Measurements from ENCODE around the gene FARP1.

Gene FARP1

DNA sequence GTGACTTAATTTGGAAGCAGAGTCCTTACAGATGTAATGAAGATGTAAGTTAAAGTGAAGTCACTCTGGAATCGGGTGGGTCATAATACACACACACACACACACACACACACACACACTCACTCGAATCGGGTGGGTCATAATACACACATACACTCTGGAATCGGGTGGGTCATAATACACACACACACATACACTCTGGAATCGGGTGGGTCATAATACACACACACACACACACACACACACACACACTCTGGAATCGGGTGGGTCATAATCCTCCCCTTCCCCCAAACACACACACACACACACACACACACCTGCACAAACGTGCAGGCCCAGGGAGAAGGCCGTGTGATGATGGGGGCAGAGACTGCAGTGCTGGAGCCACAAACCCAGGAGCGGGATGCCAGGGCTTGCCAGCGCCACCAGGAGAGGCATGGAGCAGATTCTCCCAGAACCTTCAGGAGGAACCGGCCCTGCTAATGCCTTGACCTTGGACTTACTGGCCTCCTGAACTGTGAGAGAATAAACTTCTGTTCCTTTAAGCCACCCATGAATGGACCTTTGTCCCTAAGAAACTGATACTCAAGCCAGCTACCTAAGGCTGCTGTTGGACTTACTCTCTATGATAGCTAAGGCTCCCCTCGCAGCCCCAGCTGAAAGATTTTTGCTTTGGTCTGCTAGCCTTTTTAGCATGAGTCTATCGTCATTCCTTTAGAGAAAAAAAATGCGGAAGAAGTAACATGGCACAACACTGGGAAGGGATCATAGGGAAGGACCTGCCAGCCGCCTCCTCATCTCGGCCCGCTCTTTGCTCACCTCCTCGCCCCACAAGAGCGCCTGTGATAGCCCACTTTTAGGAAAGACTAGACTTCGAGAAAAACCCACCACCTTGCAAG lies 170.4 kb downstream of the FARP1 start:
- no peaks in the 10 kb centered on the region for H3K79me2 ChIP-seq
- no peak overlapping the region for H3K4me3 ChIP-seq (ENCODE audit: low read depth, low read length)
- H3K4me1 ChIP-seq = no peaks in the 10 kb centered on the region
- no peak overlapping the region for H3K4me2 ChIP-seq (ENCODE audit: low read length)
- no peaks in the 10 kb centered on the region for H3K36me3 ChIP-seq (ENCODE audit: control insufficient read depth, insufficient read depth, low read length)
- H3K9me3 ChIP-seq (ENCODE audit: control insufficient read depth, low read length) = no peaks in the 10 kb centered on the region
- TF ChIP-seq, protein P1, sequence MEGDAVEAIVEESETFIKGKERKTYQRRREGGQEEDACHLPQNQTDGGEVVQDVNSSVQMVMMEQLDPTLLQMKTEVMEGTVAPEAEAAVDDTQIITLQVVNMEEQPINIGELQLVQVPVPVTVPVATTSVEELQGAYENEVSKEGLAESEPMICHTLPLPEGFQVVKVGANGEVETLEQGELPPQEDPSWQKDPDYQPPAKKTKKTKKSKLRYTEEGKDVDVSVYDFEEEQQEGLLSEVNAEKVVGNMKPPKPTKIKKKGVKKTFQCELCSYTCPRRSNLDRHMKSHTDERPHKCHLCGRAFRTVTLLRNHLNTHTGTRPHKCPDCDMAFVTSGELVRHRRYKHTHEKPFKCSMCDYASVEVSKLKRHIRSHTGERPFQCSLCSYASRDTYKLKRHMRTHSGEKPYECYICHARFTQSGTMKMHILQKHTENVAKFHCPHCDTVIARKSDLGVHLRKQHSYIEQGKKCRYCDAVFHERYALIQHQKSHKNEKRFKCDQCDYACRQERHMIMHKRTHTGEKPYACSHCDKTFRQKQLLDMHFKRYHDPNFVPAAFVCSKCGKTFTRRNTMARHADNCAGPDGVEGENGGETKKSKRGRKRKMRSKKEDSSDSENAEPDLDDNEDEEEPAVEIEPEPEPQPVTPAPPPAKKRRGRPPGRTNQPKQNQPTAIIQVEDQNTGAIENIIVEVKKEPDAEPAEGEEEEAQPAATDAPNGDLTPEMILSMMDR (IDR thresholded peaks at IDR 0.05) = no peak
- no peak overlapping the region for H3K27ac ChIP-seq
- H3K27me3 ChIP-seq (ENCODE audit: control insufficient read depth, insufficient read depth, low read length) = no peaks in the 10 kb centered on the region
- no peak overlapping the region for H2AFZ ChIP-seq
- no peak overlapping the region for H3K9ac ChIP-seq

DNA sequence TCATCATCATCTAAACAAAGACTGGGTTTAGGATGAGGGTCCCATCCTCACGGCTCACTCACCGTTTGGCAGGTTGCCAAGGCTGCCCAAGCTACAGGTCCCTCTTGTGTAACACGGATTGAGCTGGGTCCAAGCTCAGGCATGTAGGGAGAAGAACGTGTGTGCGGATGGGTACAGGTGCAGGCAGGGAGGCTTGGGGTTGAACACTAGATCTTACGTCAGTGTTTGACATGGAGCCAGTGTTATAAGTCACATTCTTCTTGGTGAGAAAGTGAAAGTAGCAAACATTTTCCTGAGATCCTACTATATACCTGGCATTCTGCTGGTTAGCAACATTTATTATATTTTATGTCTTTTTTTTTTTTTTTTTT lies 171.0 kb downstream of the FARP1 start:
- Histone ChIP-seq H3K4me3 (ENCODE audit: low read depth, low read length) (no peak overlapping the region), H3K27me3 (ENCODE audit: control insufficient read depth, insufficient read depth, low read length) (no peaks in the 10 kb centered on the region), H3K4me1 (no peaks in the 10 kb centered on the region), H3K4me2 (ENCODE audit: low read length) (no peak overlapping the region), H3K27ac (no peak overlapping the region), H3K36me3 (ENCODE audit: control insufficient read depth, insufficient read depth, low read length) (no peaks in the 10 kb centered on the region), H3K79me2 (no peaks in the 10 kb centered on the region), H3K9ac (no peak overlapping the region), H3K9me3 (ENCODE audit: control insufficient read depth, low read length) (no peaks in the 10 kb centered on the region), H2AFZ (no peak overlapping the region)
- TF ChIP-seq, protein P1 (IDR thresholded peaks at IDR 0.05) = no peak

- no peaks in the 10 kb centered on the region for H3K79me2 ChIP-seq
- no peak overlapping the region for H3K4me3 ChIP-seq (ENCODE audit: low read depth, low read length)
- H3K9me3 ChIP-seq (ENCODE audit: control insufficient read depth, low read length) = no peaks in the 10 kb centered on the region
- no peak overlapping the region for H3K9ac ChIP-seq
- H3K27me3 ChIP-seq (ENCODE audit: control insufficient read depth, insufficient read depth, low read length) = no peaks in the 10 kb centered on the region
- no peaks in the 10 kb centered on the region for H3K4me1 ChIP-seq
- H3K4me2 ChIP-seq (ENCODE audit: low read length) = no peak overlapping the region
- no peak overlapping the region for H2AFZ ChIP-seq
- TF ChIP-seq, protein P1 (IDR thresholded peaks at IDR 0.05) = no peak
- no peaks in the 10 kb centered on the region for H3K36me3 ChIP-seq (ENCODE audit: control insufficient read depth, insufficient read depth, low read length)
- no peak overlapping the region for H3K27ac ChIP-seq
Observed at GRCh38 chr13:98315466-98315865, 172.6 kb downstream of the FARP1 start.

- H3K9ac ChIP-seq = no peak overlapping the region
- H3K36me3 ChIP-seq (ENCODE audit: control insufficient read depth, insufficient read depth, low read length) = no peaks in the 10 kb centered on the region
- H3K27me3 ChIP-seq (ENCODE audit: control insufficient read depth, insufficient read depth, low read length) = no peaks in the 10 kb centered on the region
- H2AFZ ChIP-seq = no peak overlapping the region
- H3K4me1 ChIP-seq = no peaks in the 10 kb centered on the region
- H3K27ac ChIP-seq = no peak overlapping the region
- no peak overlapping the region for H3K4me2 ChIP-seq (ENCODE audit: low read length)
- H3K4me3 ChIP-seq (ENCODE audit: low read depth, low read length) = no peak overlapping the region
- no peaks in the 10 kb centered on the region for H3K9me3 ChIP-seq (ENCODE audit: control insufficient read depth, low read length)
- no peaks in the 10 kb centered on the region for H3K79me2 ChIP-seq
- TF ChIP-seq, protein P1 (IDR thresholded peaks at IDR 0.05) = no peak
Observed at GRCh38 chr13:98315902-98316301, 173.0 kb downstream of the FARP1 start.

All from parathyroid adenoma (tissue), 2 donors.